ENCODE data around the gene MIAT. TPM values are rescaled to one million over a fixed set of nuclear protein-coding genes. Genes with fewer than 3 reads are reported as not detected.

MIAT gene
- total and polyA plus RNA-seq, 12 donors = 0.03 to 1.6 (median 0.45) TPM

DNA sequence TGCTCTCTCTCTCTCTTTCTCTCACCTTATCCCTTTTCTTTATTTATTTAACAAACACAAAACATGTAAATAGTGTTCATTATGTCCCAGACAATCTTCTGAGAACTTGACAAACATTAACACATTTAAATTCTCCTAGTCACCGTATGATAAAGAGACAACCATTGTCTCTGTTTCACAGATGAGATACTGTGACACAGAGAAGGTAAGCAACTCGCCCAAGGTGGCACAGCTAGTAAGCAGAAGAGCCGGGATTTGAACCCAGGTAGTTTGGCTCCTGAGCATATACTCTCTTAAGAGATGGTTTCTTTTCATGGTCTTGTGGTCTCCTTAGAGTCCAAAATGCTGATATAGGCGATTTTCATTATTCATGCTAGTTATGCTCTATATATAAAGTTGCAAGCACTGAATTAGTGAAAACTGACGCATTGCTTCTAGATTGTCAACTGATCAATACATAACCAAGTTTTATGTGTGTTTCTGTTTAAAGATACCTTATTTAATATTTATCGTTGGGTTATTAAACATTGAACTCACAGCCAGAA, 58.1 kb downstream of the MIAT start:
- Histone ChIP-seq H3K4me1 (peaks cover 0 to 29% (median 6%) of the 10 kb centered on the region in 9 donors), H3K4me3 (no peak overlapping the region), H3K9me3 (no peaks in the 10 kb centered on the region), H3K27me3 (no peaks in the 10 kb centered on the region), H3K27ac (no peak overlapping the region), H3K36me3 (peaks cover 0 to 40% (median 0%) of the 10 kb centered on the region in 9 donors)
- WGBS, 2 donors = 96 to 98% methylated on average over 6 of the region's 6 CpGs
- intact Hi-C loops (cut with DNase I) = no loop called here
- DNase-seq = no peak
- TF ChIP-seq, protein P1, sequence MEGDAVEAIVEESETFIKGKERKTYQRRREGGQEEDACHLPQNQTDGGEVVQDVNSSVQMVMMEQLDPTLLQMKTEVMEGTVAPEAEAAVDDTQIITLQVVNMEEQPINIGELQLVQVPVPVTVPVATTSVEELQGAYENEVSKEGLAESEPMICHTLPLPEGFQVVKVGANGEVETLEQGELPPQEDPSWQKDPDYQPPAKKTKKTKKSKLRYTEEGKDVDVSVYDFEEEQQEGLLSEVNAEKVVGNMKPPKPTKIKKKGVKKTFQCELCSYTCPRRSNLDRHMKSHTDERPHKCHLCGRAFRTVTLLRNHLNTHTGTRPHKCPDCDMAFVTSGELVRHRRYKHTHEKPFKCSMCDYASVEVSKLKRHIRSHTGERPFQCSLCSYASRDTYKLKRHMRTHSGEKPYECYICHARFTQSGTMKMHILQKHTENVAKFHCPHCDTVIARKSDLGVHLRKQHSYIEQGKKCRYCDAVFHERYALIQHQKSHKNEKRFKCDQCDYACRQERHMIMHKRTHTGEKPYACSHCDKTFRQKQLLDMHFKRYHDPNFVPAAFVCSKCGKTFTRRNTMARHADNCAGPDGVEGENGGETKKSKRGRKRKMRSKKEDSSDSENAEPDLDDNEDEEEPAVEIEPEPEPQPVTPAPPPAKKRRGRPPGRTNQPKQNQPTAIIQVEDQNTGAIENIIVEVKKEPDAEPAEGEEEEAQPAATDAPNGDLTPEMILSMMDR (IDR thresholded peaks at IDR 0.05) = no peak
- no peak for ATAC-seq

DNA sequence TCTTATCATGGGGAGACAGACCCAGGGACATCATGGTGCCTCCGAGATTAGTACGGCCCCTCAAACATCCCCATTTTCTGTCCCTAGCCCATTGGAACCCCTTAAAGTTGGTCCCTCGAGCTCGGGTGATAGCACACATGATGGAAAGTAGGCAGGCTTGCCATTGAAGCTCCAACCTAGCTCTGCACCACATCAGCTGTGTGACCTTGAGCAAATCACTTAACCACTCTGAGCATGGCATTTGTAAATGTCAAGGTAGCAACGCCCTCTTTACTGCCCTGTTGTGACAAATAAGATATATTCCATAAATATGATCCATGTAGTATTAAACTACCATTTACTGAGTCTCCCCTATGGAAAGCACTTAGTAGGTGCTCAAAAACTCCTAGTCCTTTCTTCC, 61.1 kb downstream of the MIAT start:
- Histone ChIP-seq H3K4me3 (no peak overlapping the region), H3K9me3 (no peaks in the 10 kb centered on the region), H3K27me3 (no peaks in the 10 kb centered on the region), H3K4me1 (peaks cover 0 to 21% (median 6%) of the 10 kb centered on the region in 9 donors), H3K27ac (no peak overlapping the region), H3K36me3 (peaks cover 0 to 54% (median 0%) of the 10 kb centered on the region in 9 donors)
- TF ChIP-seq, protein P1 (IDR thresholded peaks at IDR 0.05) = no peak
- DNase-seq (no peak), ATAC-seq (no peak)
- 96 to 100% methylated on average over 5 of the region's 5 CpGs for WGBS, 2 donors
- intact Hi-C loops (cut with DNase I) = no loop called here

DNA sequence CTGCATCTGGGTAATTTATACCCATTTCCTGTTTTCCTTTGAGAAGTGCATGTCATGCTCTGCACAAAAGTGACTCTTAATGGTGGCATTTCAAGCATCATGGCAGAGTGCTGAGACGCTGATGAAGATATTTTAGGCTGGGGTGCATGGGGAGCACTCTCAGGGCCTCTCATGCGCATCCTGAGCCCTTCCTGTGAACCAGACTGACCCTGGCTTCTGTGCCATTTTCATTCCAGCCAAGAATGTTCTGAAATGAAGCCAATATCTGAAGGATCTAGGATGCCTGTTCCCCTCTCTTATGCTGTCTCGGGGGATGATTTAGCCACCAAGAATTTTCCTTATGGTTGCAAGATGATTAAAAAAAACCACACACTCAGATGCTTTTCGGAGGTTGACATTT, 61.5 kb downstream of the MIAT start:
- intact Hi-C loops (cut with DNase I) = no loop called here
- no peak for ATAC-seq
- H3K9me3 ChIP-seq = no peaks in the 10 kb centered on the region
- peaks cover 0 to 54% (median 0%) of the 10 kb centered on the region in 9 donors for H3K36me3 ChIP-seq
- no peak overlapping the region for H3K27ac ChIP-seq
- TF ChIP-seq, protein P1 (IDR thresholded peaks at IDR 0.05) = no peak
- H3K4me1 ChIP-seq = peaks cover 0 to 18% (median 6%) of the 10 kb centered on the region in 9 donors
- H3K4me3 ChIP-seq = no peak overlapping the region
- DNase-seq = no peak
- H3K27me3 ChIP-seq = no peaks in the 10 kb centered on the region
- 38 to 44% methylated on average over 4 of the region's 4 CpGs for WGBS, 2 donors

DNA sequence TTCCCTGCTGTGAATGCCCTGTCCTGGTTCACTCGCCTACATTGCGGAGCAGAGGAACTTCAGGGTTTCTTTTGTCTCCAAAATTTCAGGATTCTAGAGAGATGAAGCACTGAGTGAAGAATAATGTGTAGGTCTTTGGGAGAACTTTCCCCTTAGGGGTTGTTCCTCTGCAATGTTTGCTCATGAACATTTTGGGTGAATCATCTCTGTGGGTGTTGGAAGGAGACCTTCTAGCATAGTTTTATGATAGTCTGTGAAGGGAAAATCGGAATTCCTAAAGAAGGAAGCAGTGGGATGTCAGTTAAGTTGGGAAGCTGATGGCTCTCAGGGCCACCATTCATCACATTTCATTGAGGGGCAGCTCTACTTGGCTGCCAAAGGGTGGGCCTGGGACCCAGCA, 64.8 kb downstream of the MIAT start:
- DNase-seq (no peak), ATAC-seq (no peak)
- intact Hi-C loops (cut with DNase I) = no loop called here
- H3K4me1 ChIP-seq = peaks cover 0 to 11% (median 6%) of the 10 kb centered on the region in 9 donors
- no peaks in the 10 kb centered on the region for H3K9me3 ChIP-seq
- H3K36me3 ChIP-seq = peaks cover 0 to 58% (median 0%) of the 10 kb centered on the region in 9 donors
- TF ChIP-seq, protein P1 (IDR thresholded peaks at IDR 0.05) = no peak
- H3K4me3 ChIP-seq = no peak overlapping the region
- 98 to 99% methylated on average over 3 of the region's 3 CpGs for WGBS, 2 donors
- H3K27ac ChIP-seq = no peak overlapping the region
- H3K27me3 ChIP-seq = no peaks in the 10 kb centered on the region

Data from heart right ventricle (tissue), 16 donors.